H1 (cell line): ENCODE results near the gene NR3C2. TPM values are rescaled to one million over a fixed set of nuclear protein-coding genes. Genes with fewer than 3 reads are reported as not detected.

Experiments used
- CTCF ChIA-PET: fragments of 300-600 bp; sonication (Branson Sonifier 250); formaldehyde crosslinking; loops from one replicate; lab custom pipeline; 2021; ENCODE audit not compliant: partially characterized antibody; lab: Charles Lee
- POLR2A ChIA-PET: fragments of 300-600 bp; sonication (Branson Sonifier 250); formaldehyde crosslinking; loops from one replicate; lab custom pipeline; 2021; ENCODE audit warnings: inconsistent platforms; ENCODE audit not compliant: partially characterized antibody; lab: Charles Lee
- DNase-seq, 2 experiments: peaks; one replicate each; pipeline versions ENCODE4 v3.0.0 to v3.0.0-alpha.2; 2010 to 2022; ENCODE audit warnings: low spot score in 2 of 2, low read depth in 1 of 2, mixed read lengths in 1 of 2
- FAIRE-seq: peaks from 2 replicates; lab custom pipeline; 2011; peaks lifted over from hg19 to GRCh38; lab: Jason Lieb, UNC
- H2AFZ ChIP-seq: 2 replicates; pipeline ENCODE4 v1.8.1; 2012; ENCODE audit warnings: low read length, inconsistent platforms
- H2AK5ac ChIP-seq: 2 replicates; pipeline ENCODE4 v1.6.1; 2013; ENCODE audit warnings: low read depth, low read length
- H2BK120ac ChIP-seq: replicated peaks from 2 replicates; pipeline ENCODE3; 2013; ENCODE audit warnings: low read depth, low read length, inconsistent platforms
- H2BK12ac ChIP-seq: 2 replicates; pipeline ENCODE4 v1.6.1; 2013; ENCODE audit warnings: low read depth, low read length
- H2BK15ac ChIP-seq: 2 replicates; pipeline ENCODE4 v1.6.1; 2013; ENCODE audit warnings: low read length
- H2BK20ac ChIP-seq: 2 replicates; pipeline ENCODE4 v1.6.1; 2013; ENCODE audit warnings: low read length
- H2BK5ac ChIP-seq: 2 replicates; pipeline ENCODE4 v1.6.1; 2013; ENCODE audit warnings: low read depth, low read length
- H3K14ac ChIP-seq: 2 replicates; pipeline ENCODE4 v1.6.1; 2013; ENCODE audit warnings: inconsistent platforms; ENCODE audit not compliant: insufficient read length
- H3K18ac ChIP-seq: 2 replicates; pipeline ENCODE4 v1.6.1; 2013; ENCODE audit warnings: low read length; ENCODE audit errors: extremely low read depth
- H3K23ac ChIP-seq: 2 replicates; pipeline ENCODE4 v1.6.1; 2013; ENCODE audit warnings: inconsistent platforms; ENCODE audit not compliant: insufficient read length
- H3K23me2 ChIP-seq: 2 replicates; pipeline ENCODE4 v1.6.1; 2013; ENCODE audit warnings: low read depth, low read length
- H3K27ac ChIP-seq: 2 replicates; pipeline ENCODE4 v1.6.1; 2011; ENCODE audit warnings: low read depth, low read length, inconsistent platforms
- H3K27me3 ChIP-seq, 4 experiments: replicated peaks in 1 of 4; 1 replicate in 1 of 4; 2 replicates in 3 of 4; pipeline versions ENCODE4 v1.6.1 to v1.8.1; 2011 to 2013; ENCODE audit warnings: low read length in 3 of 4, mild to moderate bottlenecking in 3 of 4, inconsistent platforms in 2 of 4, mixed read lengths in 2 of 4, moderate library complexity in 1 of 4; ENCODE audit not compliant: control insufficient read depth in 3 of 4, insufficient read depth in 3 of 4; ENCODE audit errors: extremely low read depth in 1 of 4
- H3K36me3 ChIP-seq, 4 experiments: 2 replicates each; pipeline versions ENCODE4 v1.6.1 to v1.8.1; 2011 to 2013; ENCODE audit warnings: mild to moderate bottlenecking in 4 of 4, low read length in 3 of 4, moderate library complexity in 2 of 4, control low read depth in 1 of 4, inconsistent platforms in 1 of 4; ENCODE audit not compliant: insufficient read depth in 4 of 4, control insufficient read depth in 2 of 4
- H3K4ac ChIP-seq: replicated peaks from 2 replicates; pipeline ENCODE3; 2013; ENCODE audit warnings: low read length, low read depth, mixed read lengths, inconsistent platforms; ENCODE audit not compliant: insufficient read length
- H3K4me1 ChIP-seq, 4 experiments: replicated peaks in 1 of 4; 1 replicate in 1 of 4; 2 replicates in 3 of 4; pipeline versions ENCODE4 v1.6.1 to v1.8.1; 2011 to 2013; ENCODE audit warnings: low read length in 3 of 4, inconsistent platforms in 2 of 4, mixed read lengths in 1 of 4; ENCODE audit not compliant: insufficient read depth in 4 of 4, control insufficient read depth in 3 of 4
- H3K4me2 ChIP-seq, 2 experiments: 2 replicates each; pipeline versions ENCODE4 v1.6.1 to v1.8.1; 2011 to 2013; ENCODE audit warnings: low read depth in 2 of 2, low read length in 2 of 2, control low read depth in 1 of 2, inconsistent platforms in 1 of 2, mild to moderate bottlenecking in 1 of 2; ENCODE audit not compliant: insufficient read depth in 1 of 2
- H3K4me3 ChIP-seq, 4 experiments: fragments of 200-600, 300-600 bp in 1 of 4; sonication (generic), shearing (Covaris generic), sonication (Bioruptor Twin) in 1 of 4; 2 replicates each; pipeline versions ENCODE4 v1.5.1 to v1.8.1; 2011 to 2016; ENCODE audit warnings: low read length in 4 of 4, low read depth in 3 of 4, control low read depth in 2 of 4, inconsistent platforms in 2 of 4, mild to moderate bottlenecking in 2 of 4, mixed read lengths in 1 of 4, moderate library complexity in 1 of 4; ENCODE audit not compliant: insufficient read depth in 2 of 4; ENCODE audit errors: extremely low read depth in 1 of 4
- H3K56ac ChIP-seq: replicated peaks from 2 replicates; pipeline ENCODE3; 2013; ENCODE audit warnings: low read depth, mild to moderate bottlenecking, mixed read lengths, low read length, inconsistent platforms; ENCODE audit not compliant: insufficient read length
- H3K79me1 ChIP-seq: 2 replicates; pipeline ENCODE4 v1.6.1; 2013; ENCODE audit warnings: low read depth, low read length, control low read depth
- H3K79me2 ChIP-seq, 2 experiments: 2 replicates each; pipeline versions ENCODE4 v1.6.1 to v1.8.1; 2012 to 2013; ENCODE audit warnings: low read length in 2 of 2, mild to moderate bottlenecking in 2 of 2, inconsistent platforms in 1 of 2; ENCODE audit not compliant: insufficient read depth in 2 of 2, control insufficient read depth in 1 of 2
- H3K9ac ChIP-seq, 4 experiments: replicated peaks in 1 of 4; 1 replicate in 1 of 4; 2 replicates in 3 of 4; pipeline versions ENCODE4 v1.6.1 to v1.8.1; 2011 to 2013; ENCODE audit warnings: low read depth in 3 of 4, low read length in 3 of 4, control low read depth in 2 of 4, mild to moderate bottlenecking in 2 of 4, moderate library complexity in 2 of 4, inconsistent platforms in 1 of 4; ENCODE audit errors: extremely low read depth in 1 of 4
- H3K9me3 ChIP-seq, 2 experiments: 2 replicates each; pipeline versions ENCODE4 v1.6.1 to v1.8.1; 2012 to 2013; ENCODE audit warnings: mild to moderate bottlenecking in 2 of 2, moderate library complexity in 2 of 2, control low read depth in 1 of 2, inconsistent platforms in 1 of 2, low read depth in 1 of 2, low read length in 1 of 2, mixed read lengths in 1 of 2; ENCODE audit not compliant: insufficient read depth in 2 of 2
- H4K20me1 ChIP-seq, 2 experiments: replicated peaks in 1 of 2; 2 replicates each; pipeline versions ENCODE3 to v1.8.1; 2011 to 2013; ENCODE audit warnings: inconsistent platforms in 2 of 2, low read length in 2 of 2, mild to moderate bottlenecking in 1 of 2; ENCODE audit not compliant: insufficient read depth in 2 of 2, control insufficient read depth in 1 of 2
- H4K5ac ChIP-seq: 2 replicates; pipeline ENCODE4 v1.6.1; 2013; ENCODE audit warnings: low read length, low read depth, mixed read lengths, inconsistent platforms; ENCODE audit not compliant: insufficient read length
- H4K8ac ChIP-seq: 2 replicates; pipeline ENCODE4 v1.8.0; 2013; ENCODE audit warnings: mild to moderate bottlenecking, moderate library complexity, low read length, inconsistent platforms; ENCODE audit not compliant: insufficient read depth; ENCODE audit errors: extremely low read depth
- H4K91ac ChIP-seq: replicated peaks from 2 replicates; pipeline ENCODE3; 2013; ENCODE audit warnings: low read length, mixed read lengths, inconsistent platforms; ENCODE audit not compliant: insufficient read length
- ASH2L ChIP-seq: fragments of 200-600, 300-600 bp; sonication (generic); IDR thresholded peaks from one replicate; pipeline ENCODE4 v1.7.1; 2017; ENCODE audit warnings: low read length
- CHD2 ChIP-seq: IDR thresholded peaks from 2 replicates; pipeline ENCODE4 v1.6.1; 2012; ENCODE audit warnings: low read length, improper control_type of control experiment
- E2F6 ChIP-seq: IDR thresholded peaks from 2 replicates; pipeline ENCODE4 v1.6.1; 2012; ENCODE audit warnings: inconsistent platforms
- EP300 ChIP-seq, 2 experiments: IDR thresholded peaks; 1 replicate in 1 of 2; 2 replicates in 1 of 2; pipeline ENCODE4 v1.6.1; 2011 to 2012; ENCODE audit warnings: low read depth in 2 of 2, low read length in 2 of 2, mild to moderate bottlenecking in 2 of 2, borderline replicate concordance in 1 of 2, inconsistent platforms in 1 of 2, moderate library complexity in 1 of 2
- EZH2 ChIP-seq: fragments of 200-600 bp; sonication (generic); IDR thresholded peaks from 2 replicates; pipeline ENCODE4 v1.7.1; 2012; ENCODE audit warnings: low read depth, mild to moderate bottlenecking, moderate library complexity, low read length, inconsistent platforms; ENCODE audit not compliant: severe bottlenecking
- KDM4A ChIP-seq: IDR thresholded peaks from one replicate; pipeline ENCODE4 v1.7.1; 2012; ENCODE audit warnings: low read depth, mild to moderate bottlenecking, moderate library complexity, low read length, inconsistent platforms; ENCODE audit not compliant: severe bottlenecking
- MAFK ChIP-seq: IDR thresholded peaks from 2 replicates; pipeline ENCODE4 v1.6.1; 2012; ENCODE audit warnings: low read depth, mild to moderate bottlenecking, improper control_type of control experiment, low read length
- POLR2A ChIP-seq, 2 experiments: IDR thresholded peaks; 1 replicate in 1 of 2; 2 replicates in 1 of 2; pipeline ENCODE4 v1.6.1; 2011; ENCODE audit warnings: low read depth in 2 of 2, low read length in 2 of 2, mild to moderate bottlenecking in 2 of 2; ENCODE audit errors: control extremely low read depth in 1 of 2
- RBBP5 ChIP-seq: IDR thresholded peaks from 2 replicates; pipeline ENCODE4 v1.7.1; 2012; ENCODE audit warnings: low read depth, mild to moderate bottlenecking, inconsistent platforms, low read length, moderate library complexity, borderline replicate concordance
- SUZ12 ChIP-seq: fragments of 200-600 bp; sonication (generic); IDR thresholded peaks from 2 replicates; pipeline ENCODE4 v1.6.1; 2012; ENCODE audit warnings: mild to moderate bottlenecking, inconsistent platforms, low read length, moderate library complexity, mixed read lengths
- YY1 ChIP-seq: IDR thresholded peaks from 2 replicates; pipeline ENCODE4 v1.6.1; 2011; ENCODE audit warnings: low read depth, mild to moderate bottlenecking, low read length
- WGBS, 2 experiments: shearing (Covaris generic) in 1 of 2; methylation state at CpG; one replicate each; pipeline versions ENCODE4 v1.1.6 to v1.1.7; 2013 to 2015; ENCODE audit warnings: low lambda C conversion rate in 2 of 2, mixed read lengths in 2 of 2, inconsistent platforms in 1 of 2, low coverage in 1 of 2, missing lambda C conversion rate in 1 of 2; ENCODE audit not compliant: insufficient replicate concordance in 2 of 2, insufficient coverage in 1 of 2, insufficient read length in 1 of 2; ENCODE audit errors: extremely low coverage in 1 of 2, missing lambda C conversion rate in 1 of 2; 5-methylcytosine and 5-hydroxymethylcytosine counted together
- polyA plus RNA-seq, 7 experiments: library from polyadenylated mRNA; depleted of rRNA in 3 of 7; stranded (reverse) in 5 of 7; unstranded in 2 of 7; fragments of >200 nt in 5 of 7; fragments of 200-250 nt in 2 of 7; gene quantifications; 1 replicate in 5 of 7; 2 replicates in 1 of 7; 4 replicates in 1 of 7; pipeline versions ENCODE4 v1.2.1 to v1.2.3, GENCODE V29; 2011 to 2013; ENCODE audit warnings: missing spikeins in 2 of 7, mixed read lengths in 2 of 7
- total RNA-seq: library from RNA; stranded (reverse); fragmentation: NEBNext Ultra II Directional; extraction: Animal tissue kit (Norgen Biotek cat#: 25700); gene quantifications from 2 replicates; pipeline ENCODE4 v1.2.1, GENCODE V29; 2021

The NR3C2 gene
- total and polyA plus RNA-seq, 2 of the 8 experiments (the other 6 are each of a cell fraction or from before 2014, with no cell fraction given) = 0.80 to 3.9 TPM

GRCh38 chr4:148443512-148444295 lies 1.5 kb upstream of the NR3C2 start:
- Histone ChIP-seq H3K36me3 (no peaks in the 10 kb centered on the region), H4K8ac (peak overlapping the region; percentile 18), H3K4me3 (peak overlapping the region; percentile 70 to 77 (median 74)), H3K9ac (no peak overlapping the region), H3K23ac (no peak overlapping the region), H3K18ac (no peak overlapping the region), H3K4me2 (peak overlapping the region; percentile 89 to 100), H3K27me3 (peaks cover 8 to 32% (median 26%) of the 10 kb centered on the region in 4 experiments), H2AK5ac (no peak overlapping the region), H3K14ac (no peak overlapping the region), H4K20me1 (no peaks in the 10 kb centered on the region), H3K23me2 (peaks cover 29% of the 10 kb centered on the region), H3K9me3 (no peaks in the 10 kb centered on the region), H2BK20ac (no peak overlapping the region), H3K27ac (no peak overlapping the region), H2AFZ (0 out of 2 replicates have a peak overlapping the region, but pooled peaks have one; percentile 3), H2BK15ac (no peak overlapping the region), H2BK120ac (no peak overlapping the region), H2BK12ac (no peak overlapping the region), H3K79me2 (no peaks in the 10 kb centered on the region), H3K4ac (no peak overlapping the region), H2BK5ac (no peak overlapping the region), H4K5ac (no peak overlapping the region), H4K91ac (no peak overlapping the region), H3K56ac (no peak overlapping the region), H3K4me1 (peaks cover 0 to 12% (median 2%) of the 10 kb centered on the region in 4 experiments; a peak in 5 of 7 replicates), H3K79me1 (no peaks in the 10 kb centered on the region)
- TF ChIP-seq RBBP5 (peak; percentile 29), POLR2A (IDR thresholded peaks at IDR 0.05; ENCODE audit: control extremely low read depth in 1 of 2, low read depth in 2 of 2, low read length in 2 of 2) (no peak), YY1 (no peak), SUZ12 (peak; percentile 66), ASH2L (peak; percentile 25), MAFK (no peak), CHD2 (no peak), EZH2 (peak; percentile 84), E2F6 (peak; percentile 51; the same call in 1 of the 2 replicates), EP300 (IDR thresholded peaks at IDR 0.05; ENCODE audit: borderline replicate concordance in 1 of 2, low read depth in 2 of 2, low read length in 2 of 2) (no peak), KDM4A (no peak)
- WGBS, 2 experiments = 2% methylated on average over 61 of the region's 64 CpGs; no CpG with 5 or more reads in 1 of the 2 experiments
- CTCF ChIA-PET = interaction anchor here (0.6 kb wide), 1 partner anchor 477 kb away, joined by 3 read pairs; no protein-coding TSS in a partner anchor
- DNase-seq (peak in 1 of 2 experiments; percentile 67), FAIRE-seq (no peak)
- POLR2A ChIA-PET = interaction anchor here (0.5 to 0.6 kb wide), 2 partner anchors 696 to 1344 kb away, joined by 3 to 4 read pairs; no protein-coding TSS in a partner anchor
